Measurements from ENCODE around the gene LIN7C.

Gene LIN7C

DNA sequence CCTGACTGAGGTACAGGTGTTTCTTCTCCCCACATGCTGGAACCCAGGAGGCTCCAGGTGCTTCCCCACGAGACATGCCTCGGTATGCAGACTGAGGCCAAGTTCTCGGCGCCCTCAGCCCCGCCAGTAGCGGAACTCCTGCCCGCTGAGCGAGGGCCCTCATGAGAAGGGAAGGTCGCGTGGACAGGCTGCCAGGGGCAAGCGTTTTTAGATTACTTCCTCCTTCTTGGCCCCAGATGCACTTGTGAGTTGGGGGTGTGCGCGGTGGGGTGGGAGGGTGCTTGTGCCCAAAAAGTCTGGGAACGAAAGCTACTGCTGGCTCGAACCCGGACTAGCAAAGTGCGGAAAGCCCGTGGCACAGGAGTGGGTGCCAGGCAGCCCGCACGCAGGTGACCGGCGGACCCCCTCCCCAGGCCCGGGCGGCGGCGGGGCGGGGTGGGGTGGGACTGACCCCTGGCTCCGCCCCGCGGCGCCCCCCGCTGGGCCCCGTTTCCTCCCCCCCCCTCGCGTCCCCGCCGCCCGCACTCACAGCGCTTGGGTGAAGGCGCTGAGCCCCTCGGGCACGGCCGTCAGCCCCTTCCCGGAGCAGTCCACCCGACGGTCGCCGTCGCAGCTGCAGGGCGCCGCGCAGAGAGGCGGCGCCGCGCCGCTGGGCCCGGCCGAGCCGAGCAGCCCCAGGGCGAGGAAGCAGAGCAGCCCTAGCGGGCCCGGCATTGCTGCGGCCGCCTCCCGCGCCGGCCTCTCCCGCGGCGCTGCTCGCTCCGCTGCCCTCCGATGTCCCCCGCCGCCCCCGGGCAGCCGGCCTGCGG lies 34.8 kb downstream of the LIN7C start:
- DNase-seq (ENCODE audit: insufficient read length, low spot score) = no peak
- no peak for FAIRE-seq

DNA sequence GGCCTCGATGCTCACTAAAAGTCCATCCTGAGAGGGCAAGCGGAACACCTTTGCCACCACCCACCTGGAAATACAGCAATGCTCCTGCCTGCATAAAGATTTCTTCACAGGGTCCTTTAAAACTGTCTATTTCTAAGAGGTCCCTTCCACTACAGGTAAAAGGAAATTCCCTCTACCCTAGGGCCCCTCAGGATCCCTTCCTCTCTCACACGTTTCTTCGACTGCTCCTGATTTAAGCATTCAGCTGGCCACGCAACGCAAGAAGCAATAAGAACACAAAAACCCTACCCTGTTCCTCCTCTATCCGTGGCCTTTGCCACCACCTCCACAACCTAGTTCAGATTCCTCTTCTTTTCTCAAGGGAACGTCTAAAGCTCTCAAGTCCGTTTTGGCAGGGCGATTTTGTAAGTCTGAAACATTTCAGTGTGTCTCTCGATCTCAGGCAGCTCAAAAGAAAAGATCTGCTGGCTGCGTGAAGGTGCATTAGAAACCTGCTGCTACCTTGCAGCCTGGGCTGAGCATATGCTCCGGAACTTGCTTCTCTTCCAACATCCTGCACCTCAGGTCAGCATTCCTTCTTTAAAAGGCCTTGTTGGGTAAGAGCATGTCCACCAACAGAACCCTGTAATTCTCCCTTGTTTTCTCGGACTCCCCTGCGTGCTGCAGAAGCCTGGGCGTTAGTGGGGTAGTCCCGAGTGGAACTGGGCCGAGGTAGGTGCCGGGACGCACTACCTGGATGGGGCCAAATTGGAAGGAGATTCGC lies 35.6 kb downstream of the LIN7C start:
- FAIRE-seq = no peak
- DNase-seq (ENCODE audit: insufficient read length, low spot score) = no peak

DNA sequence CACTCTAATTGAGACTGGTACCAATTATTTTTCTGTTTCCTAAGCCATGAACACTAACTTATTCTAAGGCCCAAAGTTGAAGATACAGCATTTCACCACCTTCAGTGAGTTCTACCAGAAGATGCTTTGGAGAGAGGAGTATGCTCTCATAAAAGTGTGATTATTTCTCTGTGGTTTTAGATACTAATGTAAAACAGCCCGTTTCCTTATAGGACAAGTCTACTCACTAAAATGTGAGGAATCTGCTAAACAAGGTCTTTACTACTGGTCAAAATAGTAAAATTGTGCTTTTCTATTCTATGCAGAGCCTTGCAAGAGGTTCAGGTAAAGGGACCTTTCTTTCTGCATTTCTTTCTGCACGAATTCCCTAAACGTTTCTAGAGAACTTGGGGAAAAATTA lies 36.4 kb downstream of the LIN7C start:
- FAIRE-seq (no peak), DNase-seq (ENCODE audit: insufficient read length, low spot score) (no peak)

DNA sequence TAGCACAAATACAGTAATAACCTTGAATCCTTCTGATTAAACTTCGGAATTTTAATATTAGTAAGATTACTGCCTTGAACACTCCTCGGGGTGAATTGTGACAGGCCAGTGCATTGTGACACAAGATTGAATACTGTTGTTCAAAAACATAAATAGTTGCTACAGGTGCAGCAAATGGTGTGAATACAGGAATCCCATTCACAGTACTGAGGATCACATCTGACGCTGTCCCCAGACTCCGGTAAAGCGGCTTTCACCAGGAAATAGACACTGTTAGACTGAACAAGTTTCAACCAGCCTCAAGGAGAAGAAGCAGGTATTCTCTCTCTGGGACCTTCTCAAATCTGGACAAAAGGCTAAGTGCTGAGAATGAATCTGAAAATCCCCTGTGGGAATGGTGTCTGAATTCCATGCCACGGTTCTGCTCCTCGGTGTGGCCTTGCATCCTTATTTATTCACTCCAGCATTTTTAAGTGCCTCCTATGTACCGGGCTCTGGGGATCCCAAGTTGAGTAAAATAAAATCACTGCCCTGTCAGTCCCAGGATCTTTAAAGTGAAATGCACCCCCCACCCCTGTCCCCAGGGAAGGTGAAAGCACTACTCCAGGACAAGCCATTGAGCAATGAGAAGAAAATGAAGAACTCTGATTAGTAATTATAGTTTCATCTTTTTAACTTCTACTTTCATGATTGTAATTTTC lies 37.4 kb downstream of the LIN7C start:
- no peak for FAIRE-seq

DNA sequence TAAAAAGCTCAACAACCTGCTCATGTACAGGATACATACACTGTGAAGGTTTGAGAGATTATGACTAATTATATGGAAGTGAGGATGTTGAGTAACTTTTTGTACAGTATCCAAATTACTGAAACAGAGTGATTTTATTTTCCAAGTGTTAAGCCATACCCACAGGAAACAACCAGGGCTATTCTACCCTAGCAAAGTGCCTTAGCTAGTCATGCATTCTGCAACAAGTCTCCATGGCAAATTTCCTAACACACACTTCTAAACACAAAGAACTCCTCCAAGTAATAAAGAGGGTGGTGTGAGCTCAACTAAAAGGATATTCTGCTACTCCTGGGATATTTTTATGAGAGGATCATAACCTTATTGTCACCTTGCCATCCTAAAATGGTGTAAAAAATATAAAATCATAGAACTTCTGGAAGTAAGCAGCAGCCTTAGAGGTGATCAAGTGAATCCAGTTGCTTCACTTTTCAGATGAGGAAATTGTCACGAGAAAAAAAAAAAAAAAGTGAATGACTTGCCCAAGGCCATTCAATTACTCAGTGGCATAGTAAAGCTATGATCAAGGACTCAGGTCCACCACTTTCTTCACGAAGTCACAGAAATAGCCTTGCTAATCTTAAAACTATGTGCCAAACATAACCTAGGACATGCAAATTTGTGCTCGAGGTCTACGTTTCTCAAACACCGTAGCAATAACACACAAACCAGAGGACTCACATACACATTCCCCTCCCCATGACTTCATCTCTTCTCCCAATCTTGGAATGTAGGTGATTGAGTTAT lies 38.2 kb downstream of the LIN7C start:
- DNase-seq (ENCODE audit: insufficient read length, low spot score) (no peak), FAIRE-seq (no peak)

More for the DNA sequence above, 37.4 kb downstream of the LIN7C start:
- DNase-seq (ENCODE audit: insufficient read length, low spot score) = no peak

DNA sequence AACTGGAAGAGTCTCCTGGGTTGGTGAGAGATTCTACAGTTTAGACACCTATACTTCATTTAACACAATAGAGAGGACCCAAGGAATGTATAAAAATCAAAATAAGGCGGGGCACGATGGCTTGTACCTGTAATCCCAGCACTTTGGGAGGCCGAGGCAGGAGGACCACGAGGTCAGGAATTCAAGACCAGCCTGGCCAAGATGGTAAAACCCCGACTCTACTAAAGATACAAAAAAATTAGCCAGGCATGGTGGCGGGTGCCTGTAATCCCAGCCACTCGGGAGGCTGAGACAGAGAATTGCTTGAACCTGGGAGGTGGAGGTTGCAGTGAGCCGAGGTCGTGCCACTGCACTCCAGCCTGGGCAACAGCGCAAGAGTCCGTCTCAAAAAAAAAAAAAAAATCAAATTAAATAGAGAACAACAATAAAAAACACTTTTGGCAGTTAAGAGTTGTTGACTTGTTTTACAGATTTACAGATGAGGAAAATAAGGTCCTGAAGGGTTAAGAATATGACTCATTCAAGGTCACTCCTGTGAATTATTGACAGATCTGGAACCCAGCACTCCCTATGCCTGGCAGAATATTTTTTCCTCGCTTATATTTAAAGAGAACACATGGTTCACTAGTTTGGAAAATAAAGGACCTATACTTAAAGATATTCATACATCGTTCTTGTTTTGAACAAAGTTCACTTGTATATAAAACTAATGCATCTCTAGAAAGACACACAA lies 39.2 kb downstream of the LIN7C start:
- no peak for FAIRE-seq
- DNase-seq (ENCODE audit: insufficient read length, low spot score) = no peak

DNA sequence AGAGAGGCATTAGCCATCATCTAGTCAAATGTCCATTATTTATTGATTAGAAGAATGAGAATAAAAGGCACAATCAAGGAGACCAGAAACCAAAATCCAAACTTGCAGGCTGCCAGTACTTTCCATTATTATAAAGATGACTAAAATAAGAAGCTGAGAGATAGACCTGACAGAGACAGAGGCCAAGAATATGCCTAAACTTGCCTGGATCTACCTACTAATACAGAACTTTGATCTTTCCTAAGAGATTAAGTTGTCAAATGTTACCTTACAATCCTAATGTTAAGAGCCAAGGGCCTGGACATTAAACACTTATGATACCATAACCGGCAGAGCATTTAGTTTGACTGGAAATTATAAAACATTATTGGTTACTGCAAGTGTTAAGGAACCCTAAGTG lies 40.2 kb downstream of the LIN7C start:
- DNase-seq (ENCODE audit: insufficient read length, low spot score) = no peak
- no peak for FAIRE-seq

DNA sequence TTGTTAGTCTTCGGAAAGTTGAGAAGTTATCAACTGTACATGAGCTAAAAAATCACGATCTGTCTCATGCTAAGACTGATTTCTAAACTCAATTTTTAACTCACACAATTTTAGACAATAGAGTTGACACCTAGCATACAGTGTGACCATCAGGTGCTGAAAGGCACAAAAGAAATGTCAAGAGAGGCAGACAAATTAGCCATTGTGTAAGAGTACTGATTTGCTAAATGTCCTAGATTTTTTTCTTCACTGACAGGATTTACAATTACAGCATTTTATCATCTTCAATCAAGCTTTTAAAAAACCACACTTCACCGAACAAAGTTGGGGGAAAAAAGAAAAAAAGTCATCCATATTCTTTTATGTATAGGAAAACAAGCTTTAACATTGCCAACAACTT lies 40.9 kb downstream of the LIN7C start:
- FAIRE-seq = no peak
- DNase-seq (ENCODE audit: insufficient read length, low spot score) = no peak

DNA sequence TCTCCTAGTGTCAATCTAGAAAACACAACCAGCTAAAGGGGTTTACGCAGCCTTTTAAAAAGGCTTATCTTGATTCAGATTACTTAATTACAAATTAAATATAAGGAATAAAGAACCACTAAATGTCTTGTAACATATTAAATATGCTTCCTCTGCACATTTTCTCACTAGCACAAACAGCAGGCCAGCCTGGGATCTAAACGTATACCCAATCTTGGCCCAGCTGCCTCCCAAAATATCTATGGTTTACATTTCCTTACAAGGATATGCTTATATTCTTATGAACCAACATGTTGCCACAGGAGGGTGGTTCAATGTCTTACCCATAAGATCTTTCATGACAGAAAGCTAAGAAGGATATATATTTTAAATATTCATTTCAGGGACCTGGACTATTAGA lies 41.7 kb downstream of the LIN7C start:
- FAIRE-seq = no peak

DNA sequence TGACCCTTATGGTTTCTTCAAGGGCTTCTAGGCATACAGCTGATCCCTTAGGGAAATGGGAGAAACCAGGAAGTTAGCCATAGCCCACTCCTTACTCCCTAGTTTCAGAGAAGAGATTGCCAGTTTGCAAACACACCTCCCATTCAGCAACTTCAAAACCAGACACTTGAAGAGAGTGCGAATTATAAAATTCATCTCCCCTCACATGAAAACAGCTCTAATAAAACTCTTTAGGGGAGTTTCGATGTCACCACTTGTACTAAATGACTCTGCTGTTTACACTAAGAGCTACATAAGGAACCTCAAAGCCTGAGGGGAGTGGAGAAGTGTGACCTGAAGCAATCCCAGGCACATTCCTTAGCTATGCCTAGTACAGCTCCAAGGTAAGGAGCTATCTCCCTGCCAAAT lies 42.3 kb downstream of the LIN7C start:
- FAIRE-seq = no peak
- DNase-seq (ENCODE audit: insufficient read length, low spot score) = no peak

More for the DNA sequence above, 41.7 kb downstream of the LIN7C start:
- DNase-seq (ENCODE audit: insufficient read length, low spot score) = no peak

DNA sequence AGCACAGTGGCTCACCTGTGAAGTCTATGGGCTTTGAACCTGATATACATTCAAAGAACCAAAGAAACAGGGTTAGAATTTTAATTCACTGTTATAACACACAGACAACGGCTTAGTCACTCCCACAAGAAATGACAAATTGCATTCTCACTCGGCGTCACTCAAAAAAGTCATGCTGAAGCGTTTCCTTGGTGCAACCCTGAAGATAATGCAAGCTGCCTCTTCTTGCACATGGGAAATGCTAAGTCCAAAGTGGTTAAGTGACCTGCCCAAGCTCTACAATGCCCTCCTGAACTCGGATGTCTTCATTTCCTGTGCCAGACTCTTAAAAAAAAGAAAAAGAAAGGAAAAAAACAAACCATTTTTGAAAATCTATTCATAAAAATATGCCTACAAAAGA lies 44.0 kb downstream of the LIN7C start:
- DNase-seq (ENCODE audit: insufficient read length, low spot score) (no peak), FAIRE-seq (no peak)

DNA sequence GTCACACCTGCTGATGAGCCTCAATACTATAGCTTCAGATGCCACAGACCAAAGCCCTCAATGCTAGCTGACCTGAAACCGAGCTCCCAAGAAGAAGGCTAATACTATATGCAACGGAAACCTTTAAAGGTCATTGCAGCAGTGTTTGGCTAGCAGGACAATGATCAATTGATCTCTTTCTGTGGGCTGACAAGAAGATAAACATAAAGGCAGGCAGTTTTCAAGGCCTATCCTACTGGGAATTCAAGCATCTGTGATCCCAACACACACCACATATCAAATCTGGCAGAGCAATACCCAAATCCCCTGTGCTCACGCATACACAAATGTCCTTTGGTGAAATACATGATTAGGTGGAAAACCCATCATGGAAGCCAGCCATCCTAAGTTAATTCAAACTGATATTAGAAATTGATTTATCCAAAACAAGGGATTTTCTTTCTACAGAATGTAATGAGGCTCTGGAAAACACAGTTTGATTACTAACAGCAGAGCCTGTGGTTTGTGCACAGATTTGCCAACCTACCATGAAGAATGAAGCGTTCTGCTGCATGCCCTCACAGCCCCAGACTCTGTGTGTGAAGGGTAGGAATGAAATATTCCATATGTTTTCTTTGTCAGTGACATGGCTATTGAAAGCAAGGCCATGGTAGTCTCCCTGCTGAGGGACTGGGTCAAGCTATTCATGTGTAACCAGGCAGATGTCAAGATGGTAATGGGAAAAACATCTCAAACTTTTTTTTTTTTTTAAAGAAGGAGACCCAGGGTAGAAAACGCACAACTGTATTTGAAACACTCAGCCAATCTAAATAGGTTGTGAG lies 46.2 kb downstream of the LIN7C start:
- DNase-seq (ENCODE audit: insufficient read length, low spot score) (no peak), FAIRE-seq (no peak)

DNA sequence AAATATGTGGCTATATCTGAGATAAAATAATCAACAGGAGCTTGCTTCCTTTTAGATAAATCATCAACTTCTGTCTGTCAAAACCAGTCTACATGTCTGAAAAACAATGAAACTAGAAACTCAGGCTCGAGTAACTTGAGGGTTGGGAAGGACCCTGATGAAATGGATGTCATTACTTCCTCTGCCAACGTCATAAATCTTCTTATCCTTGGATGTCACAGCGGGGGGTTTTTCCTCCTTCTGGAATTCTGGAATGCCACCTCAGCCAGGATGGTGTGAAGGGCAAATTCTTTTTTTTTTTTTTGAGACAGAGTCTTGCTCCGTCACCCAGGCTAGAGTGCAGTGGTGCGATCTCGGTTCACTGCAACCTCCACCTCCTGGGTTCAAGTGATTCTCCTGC lies 47.4 kb downstream of the LIN7C start:
- FAIRE-seq = no peak
- DNase-seq (ENCODE audit: insufficient read length, low spot score) = no peak

DNA sequence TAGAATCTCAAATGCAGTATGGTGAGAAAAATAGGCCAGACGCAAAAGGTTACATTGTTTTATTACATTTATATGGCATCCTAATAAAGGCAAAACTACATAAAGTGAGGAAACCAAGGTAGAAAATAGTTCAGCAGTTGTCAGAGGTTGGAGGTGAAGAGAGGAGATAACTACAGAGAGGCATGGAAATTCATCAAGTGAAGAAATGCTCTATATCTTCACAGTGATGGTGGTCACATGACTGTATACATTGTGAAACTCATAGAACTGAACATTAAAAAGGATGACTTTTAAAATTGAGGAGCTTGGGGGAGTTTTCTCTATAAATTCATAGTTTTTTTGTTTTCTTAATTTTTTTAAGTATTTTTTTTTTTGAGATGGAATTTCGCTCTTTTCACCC lies 48.4 kb downstream of the LIN7C start:
- DNase-seq (ENCODE audit: insufficient read length, low spot score) (no peak), FAIRE-seq (no peak)

DNA sequence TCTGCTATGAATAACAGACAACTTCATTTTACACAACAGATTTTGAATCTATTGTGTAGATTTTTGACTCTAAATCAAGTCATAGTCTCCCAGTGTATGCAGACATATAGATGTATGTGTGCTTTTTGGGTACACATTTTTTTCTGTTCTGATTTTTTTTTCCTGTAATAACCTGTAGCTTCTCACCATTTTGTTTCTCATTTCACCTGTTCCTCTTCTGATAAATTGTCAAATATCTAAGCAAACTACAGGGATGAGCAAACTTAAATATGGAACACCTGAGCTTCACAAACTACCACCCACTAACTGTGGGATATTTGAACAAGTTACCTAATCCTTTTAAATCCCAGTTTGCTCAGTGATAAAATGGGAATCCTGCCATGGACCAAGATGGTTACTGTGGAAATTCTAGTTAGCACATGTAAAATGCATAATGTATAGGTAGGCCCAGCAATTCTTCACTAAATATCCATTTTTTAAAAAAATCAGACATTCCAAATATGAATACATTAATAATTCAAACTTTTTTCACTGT lies 49.7 kb downstream of the LIN7C start:
- no peak for FAIRE-seq
- no peak for DNase-seq (ENCODE audit: insufficient read length, low spot score)

DNA sequence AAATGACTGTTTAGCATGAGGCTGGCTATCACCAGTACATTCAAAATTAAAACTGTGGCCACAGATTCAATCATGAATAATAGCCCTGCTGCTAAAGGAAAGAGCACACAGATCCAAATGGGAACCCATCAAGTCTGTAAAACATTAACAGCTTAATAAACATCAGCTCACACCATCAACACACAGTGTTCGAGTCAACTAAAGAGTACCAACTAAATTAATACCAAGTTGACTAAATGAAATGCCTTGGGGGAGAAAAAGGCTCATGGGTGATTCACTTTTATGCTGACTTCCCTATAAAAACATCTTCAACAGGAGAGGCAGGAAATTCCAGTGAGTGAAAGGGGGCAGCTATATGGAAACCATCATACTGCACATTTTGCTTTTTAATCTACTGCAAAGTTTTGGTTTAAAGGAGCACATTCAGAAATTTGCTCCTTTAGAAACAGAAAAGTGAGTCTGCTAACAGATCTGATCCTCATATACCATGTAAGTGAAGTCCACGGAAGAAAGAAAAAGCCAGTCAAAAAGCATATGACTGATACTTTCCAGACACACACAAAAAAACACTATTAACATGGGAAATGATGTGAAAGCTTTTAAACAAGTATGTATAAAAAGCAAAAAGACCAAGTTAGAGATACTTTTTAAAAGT lies 50.3 kb downstream of the LIN7C start:
- no peak for DNase-seq (ENCODE audit: insufficient read length, low spot score)
- no peak for FAIRE-seq

DNA sequence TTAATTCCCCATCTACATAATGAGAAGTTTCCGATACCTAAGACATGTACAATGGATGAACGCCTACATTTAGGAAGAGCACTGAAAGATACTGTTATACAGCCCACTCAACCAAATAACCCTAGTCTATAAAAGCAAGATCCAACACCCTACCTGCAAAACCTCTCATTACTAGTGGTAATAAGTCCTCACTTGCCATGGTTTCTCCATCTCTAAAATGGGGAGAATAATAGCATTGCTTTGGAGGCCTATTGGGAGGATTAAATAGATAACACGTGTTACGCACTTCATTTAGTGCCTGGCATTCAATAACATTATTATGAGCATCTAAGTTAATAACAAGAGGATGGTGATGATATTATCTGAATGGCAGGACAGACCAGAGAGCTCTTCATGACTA lies 50.9 kb downstream of the LIN7C start:
- DNase-seq (ENCODE audit: insufficient read length, low spot score) (no peak), FAIRE-seq (no peak)

DNA sequence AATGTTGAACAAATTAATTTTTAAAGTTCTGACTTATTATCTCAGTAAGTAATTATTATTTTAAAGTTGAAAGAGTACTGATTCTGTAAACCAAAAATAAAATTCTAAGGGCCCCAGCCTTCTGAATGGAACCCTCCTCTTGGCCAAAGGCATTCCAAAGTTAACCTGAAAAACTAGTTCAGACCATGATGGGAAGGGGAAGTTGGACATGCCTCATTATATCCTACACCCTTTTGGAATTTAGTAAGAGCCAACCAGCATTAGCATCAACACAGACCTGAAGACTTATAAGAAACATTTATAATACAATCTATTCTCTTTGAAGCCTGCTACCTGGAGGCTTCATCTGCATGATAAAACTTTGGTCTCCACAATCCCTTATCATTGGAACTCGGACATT lies 52.9 kb downstream of the LIN7C start:
- no peak for FAIRE-seq
- DNase-seq (ENCODE audit: insufficient read length, low spot score) = no peak

DNA sequence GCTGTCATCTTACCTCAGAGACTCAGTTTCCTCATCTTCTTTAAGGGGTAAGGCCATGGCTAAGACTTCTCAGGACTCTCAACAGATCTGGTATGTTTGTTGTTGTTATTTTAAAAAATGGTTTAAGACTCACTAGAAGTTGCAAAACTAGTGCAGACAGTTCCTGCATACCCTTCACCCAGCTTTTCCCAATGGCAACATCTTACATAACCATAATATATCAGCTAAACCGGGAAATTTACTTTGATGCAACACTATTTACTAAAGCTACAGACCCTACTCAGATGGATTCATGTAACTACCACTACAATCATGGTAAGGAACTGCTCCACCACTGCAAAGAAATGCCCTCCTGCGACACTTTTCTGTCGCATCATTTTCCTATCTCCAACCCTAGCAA lies 54.4 kb downstream of the LIN7C start:
- FAIRE-seq (no peak), DNase-seq (ENCODE audit: insufficient read length, low spot score) (no peak)

Measured in GM19239 (cell line).